ENCODE results near the gene TRAPPC12.

- TF ChIP-seq CTCF (IDR thresholded peaks at IDR 0.05; ENCODE audit: poor library complexity, severe bottlenecking) (no peak), EP300 (conservative IDR thresholded peaks at IDR 0.05; ENCODE audit: poor library complexity, severe bottlenecking) (no peak), EZH2 (IDR thresholded peaks at IDR 0.05; ENCODE audit: borderline replicate concordance, insufficient read depth, low read length, poor library complexity, severe bottlenecking) (no peak), POLR2AphosphoS5 (IDR thresholded peaks at IDR 0.05) (no peak), TAF1 (IDR thresholded peaks at IDR 0.05; ENCODE audit: low read depth) (no peak), RAD21 (conservative IDR thresholded peaks at IDR 0.05) (no peak)
Measured at GRCh38 chr2:3376821-3377220, 2.7 kb upstream of the TRAPPC12 start.
